Testis (tissue), 2 donors: Measurements from ENCODE around the gene ZBTB20.

ENCODE experiments used
- POLR2A ChIP-seq: fragments of 450-650 bp; IDR thresholded peaks from one replicate; pipeline ENCODE4 v1.6.1; 2017; ENCODE audit warnings: antibody characterized with exemption, mild to moderate bottlenecking, moderate library complexity
- TF ChIP-seq, protein P1 (sequence below), 3 experiments: fragments of 450-650 bp in 2 of 3; fragments of 200-600 bp in 1 of 3; sonication (generic) in 1 of 3; IDR thresholded peaks; one replicate each; pipeline ENCODE4 v1.5.1; 2016 to 2019; ENCODE audit warnings: antibody characterized with exemption in 3 of 3, mild to moderate bottlenecking in 2 of 3, moderate library complexity in 1 of 3

DNA sequence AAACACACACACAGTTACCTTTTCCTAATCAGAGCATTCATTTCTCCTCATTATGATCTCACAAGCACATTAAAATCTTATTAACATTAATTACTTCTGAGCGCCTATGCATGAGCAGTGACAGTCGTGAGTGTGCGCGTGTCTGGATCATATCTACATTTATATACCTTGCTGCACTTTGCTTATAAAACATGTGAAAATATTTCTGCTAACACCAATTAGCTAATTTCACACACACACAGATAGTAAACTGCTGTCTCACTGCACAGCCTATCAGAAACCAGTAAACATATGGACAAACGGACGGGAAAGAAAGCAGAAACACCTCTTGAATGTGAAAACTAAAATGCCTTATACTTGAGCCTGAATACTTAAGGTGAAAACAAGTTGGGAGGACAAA is 64.8 kb downstream of the ZBTB20 start:
- TF ChIP-seq, protein P1, sequence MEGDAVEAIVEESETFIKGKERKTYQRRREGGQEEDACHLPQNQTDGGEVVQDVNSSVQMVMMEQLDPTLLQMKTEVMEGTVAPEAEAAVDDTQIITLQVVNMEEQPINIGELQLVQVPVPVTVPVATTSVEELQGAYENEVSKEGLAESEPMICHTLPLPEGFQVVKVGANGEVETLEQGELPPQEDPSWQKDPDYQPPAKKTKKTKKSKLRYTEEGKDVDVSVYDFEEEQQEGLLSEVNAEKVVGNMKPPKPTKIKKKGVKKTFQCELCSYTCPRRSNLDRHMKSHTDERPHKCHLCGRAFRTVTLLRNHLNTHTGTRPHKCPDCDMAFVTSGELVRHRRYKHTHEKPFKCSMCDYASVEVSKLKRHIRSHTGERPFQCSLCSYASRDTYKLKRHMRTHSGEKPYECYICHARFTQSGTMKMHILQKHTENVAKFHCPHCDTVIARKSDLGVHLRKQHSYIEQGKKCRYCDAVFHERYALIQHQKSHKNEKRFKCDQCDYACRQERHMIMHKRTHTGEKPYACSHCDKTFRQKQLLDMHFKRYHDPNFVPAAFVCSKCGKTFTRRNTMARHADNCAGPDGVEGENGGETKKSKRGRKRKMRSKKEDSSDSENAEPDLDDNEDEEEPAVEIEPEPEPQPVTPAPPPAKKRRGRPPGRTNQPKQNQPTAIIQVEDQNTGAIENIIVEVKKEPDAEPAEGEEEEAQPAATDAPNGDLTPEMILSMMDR (IDR thresholded peaks at IDR 0.05), result no peak
- TF ChIP-seq POLR2A, result no peak
